ENCODE measurements around the gene DPH2. TPM values are rescaled to one million over a fixed set of nuclear protein-coding genes. Genes with fewer than 3 reads are reported as not detected.

DPH2 gene, protein sequence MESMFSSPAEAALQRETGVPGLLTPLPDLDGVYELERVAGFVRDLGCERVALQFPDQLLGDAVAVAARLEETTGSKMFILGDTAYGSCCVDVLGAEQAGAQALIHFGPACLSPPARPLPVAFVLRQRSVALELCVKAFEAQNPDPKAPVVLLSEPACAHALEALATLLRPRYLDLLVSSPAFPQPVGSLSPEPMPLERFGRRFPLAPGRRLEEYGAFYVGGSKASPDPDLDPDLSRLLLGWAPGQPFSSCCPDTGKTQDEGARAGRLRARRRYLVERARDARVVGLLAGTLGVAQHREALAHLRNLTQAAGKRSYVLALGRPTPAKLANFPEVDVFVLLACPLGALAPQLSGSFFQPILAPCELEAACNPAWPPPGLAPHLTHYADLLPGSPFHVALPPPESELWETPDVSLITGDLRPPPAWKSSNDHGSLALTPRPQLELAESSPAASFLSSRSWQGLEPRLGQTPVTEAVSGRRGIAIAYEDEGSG
- total RNA-seq (10 to 100 TPM in 4 of 5 donors, 1 to 10 TPM in 1; 6.4 to 93.2 (median 26.8) TPM), polyA plus RNA-seq (10 to 100 TPM; 10.2 to 13.7 (median 11.6) TPM)
- long read RNA-seq, donor 1, partial matches to known transcripts = 0 of 1 reads
- long read RNA-seq, donor 1, other reads (novel, unspliced or antisense) = 0 of 1 reads
- long read RNA-seq, donor 2, partial matches to known transcripts = 0 of 4 reads
- long read RNA-seq, donor 2, other reads (novel, unspliced or antisense) = 0 of 4 reads
- long read RNA-seq, donor 3, partial matches to known transcripts = 0 of 3 reads
- long read RNA-seq, donor 3, other reads (novel, unspliced or antisense) = 0 of 3 reads
- long read RNA-seq, donor 4, partial matches to known transcripts = 0 of 1 reads
- long read RNA-seq, donor 4, other reads (novel, unspliced or antisense) = 0 of 1 reads
- long read RNA-seq, donor 5, partial matches to known transcripts = 6 of 9 reads
- long read RNA-seq, donor 5, other reads (novel, unspliced or antisense) = 0 of 9 reads
- long read RNA-seq, donor 6 = 0 reads
- long read RNA-seq, donor 7, partial matches to known transcripts = 0 of 1 reads
- long read RNA-seq, donor 7, other reads (novel, unspliced or antisense) = 0 of 1 reads
- long read RNA-seq, donor 8, partial matches to known transcripts = 5 of 9 reads
- long read RNA-seq, donor 8, other reads (novel, unspliced or antisense) = 0 of 9 reads
- long read RNA-seq, donor 9, partial matches to known transcripts = 7 of 12 reads
- long read RNA-seq, donor 9, other reads (novel, unspliced or antisense) = 0 of 12 reads
- long read RNA-seq, donor 10, partial matches to known transcripts = 0 of 1 reads
- long read RNA-seq, donor 10, other reads (novel, unspliced or antisense) = 0 of 1 reads

DNA sequence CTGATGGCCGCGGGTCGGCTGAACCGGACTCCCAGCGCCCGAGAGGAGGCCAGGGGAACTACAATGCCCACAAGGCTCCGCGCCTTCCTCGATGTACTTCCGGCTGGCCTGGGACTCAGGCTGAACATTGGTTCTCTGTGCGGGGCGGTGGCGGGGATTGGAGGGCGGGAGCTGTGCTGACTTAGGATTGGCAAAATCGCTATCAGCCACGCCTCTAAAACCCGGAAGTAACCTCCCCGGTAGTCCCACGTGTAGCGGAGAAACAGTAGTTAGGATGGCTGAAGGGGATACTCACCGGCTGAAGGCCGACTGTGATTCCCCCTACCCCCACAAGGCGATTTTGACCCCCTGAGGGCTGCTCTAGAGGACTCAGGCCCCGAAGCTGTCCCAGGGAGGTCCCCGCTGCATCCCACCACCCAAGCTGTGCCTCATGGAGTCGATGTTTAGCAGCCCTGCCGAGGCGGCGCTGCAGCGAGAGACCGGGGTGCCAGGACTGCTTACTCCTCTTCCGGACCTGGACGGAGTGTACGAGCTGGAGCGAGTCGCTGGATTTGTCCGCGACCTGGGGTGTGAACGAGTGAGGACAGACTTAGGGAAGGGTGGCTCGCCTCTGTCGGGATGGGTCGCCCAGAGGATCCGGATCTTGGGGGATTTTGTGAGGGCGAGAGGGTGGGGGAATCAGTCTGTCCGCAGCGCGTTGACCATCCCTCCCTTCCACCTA, at the start of gene DPH2:
TSS of gene DPH2 (plus strand) at position 265 of the 721 bp plus-strand sequence. CDS start at position 431, 166 bp downstream.
- TF ChIP-seq POLR2AphosphoS5 (IDR thresholded peaks at IDR 0.05) = peak in 2 of 3 donors; percentile 29 to 35
- TF ChIP-seq POLR2A (IDR thresholded peaks at IDR 0.05) = no peak
- TF ChIP-seq, protein P1, sequence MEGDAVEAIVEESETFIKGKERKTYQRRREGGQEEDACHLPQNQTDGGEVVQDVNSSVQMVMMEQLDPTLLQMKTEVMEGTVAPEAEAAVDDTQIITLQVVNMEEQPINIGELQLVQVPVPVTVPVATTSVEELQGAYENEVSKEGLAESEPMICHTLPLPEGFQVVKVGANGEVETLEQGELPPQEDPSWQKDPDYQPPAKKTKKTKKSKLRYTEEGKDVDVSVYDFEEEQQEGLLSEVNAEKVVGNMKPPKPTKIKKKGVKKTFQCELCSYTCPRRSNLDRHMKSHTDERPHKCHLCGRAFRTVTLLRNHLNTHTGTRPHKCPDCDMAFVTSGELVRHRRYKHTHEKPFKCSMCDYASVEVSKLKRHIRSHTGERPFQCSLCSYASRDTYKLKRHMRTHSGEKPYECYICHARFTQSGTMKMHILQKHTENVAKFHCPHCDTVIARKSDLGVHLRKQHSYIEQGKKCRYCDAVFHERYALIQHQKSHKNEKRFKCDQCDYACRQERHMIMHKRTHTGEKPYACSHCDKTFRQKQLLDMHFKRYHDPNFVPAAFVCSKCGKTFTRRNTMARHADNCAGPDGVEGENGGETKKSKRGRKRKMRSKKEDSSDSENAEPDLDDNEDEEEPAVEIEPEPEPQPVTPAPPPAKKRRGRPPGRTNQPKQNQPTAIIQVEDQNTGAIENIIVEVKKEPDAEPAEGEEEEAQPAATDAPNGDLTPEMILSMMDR (IDR thresholded peaks at IDR 0.05) = peak in 3 of 7 experiments; percentile 3 to 41 (median 38)
- Histone ChIP-seq H3K9me3 (no peaks in the 10 kb centered on the region), H3K36me3 (peaks cover 3 to 48% (median 40%) of the 10 kb centered on the region in 4 donors), H3K4me1 (peaks cover 15 to 36% (median 28%) of the 10 kb centered on the region in 4 donors), H3K27ac (peak within 1 kb of the TSS in 3 of 5 donors; percentile 32 to 75 (median 54)), H3K4me3 (peak within 1 kb of the TSS; percentile 81 to 99 (median 93)), H3K27me3 (no peaks in the 10 kb centered on the region)
- peak; percentile 97 to 99 for DNase-seq
- intact Hi-C loops (cut with DNase I; ENCODE audit: low total_unique reads) = no loop called here
- WGBS, 5 donors = 0 to 2% (median 1%) methylated on average over 36 to 47 of the region's 47 CpGs

DNA sequence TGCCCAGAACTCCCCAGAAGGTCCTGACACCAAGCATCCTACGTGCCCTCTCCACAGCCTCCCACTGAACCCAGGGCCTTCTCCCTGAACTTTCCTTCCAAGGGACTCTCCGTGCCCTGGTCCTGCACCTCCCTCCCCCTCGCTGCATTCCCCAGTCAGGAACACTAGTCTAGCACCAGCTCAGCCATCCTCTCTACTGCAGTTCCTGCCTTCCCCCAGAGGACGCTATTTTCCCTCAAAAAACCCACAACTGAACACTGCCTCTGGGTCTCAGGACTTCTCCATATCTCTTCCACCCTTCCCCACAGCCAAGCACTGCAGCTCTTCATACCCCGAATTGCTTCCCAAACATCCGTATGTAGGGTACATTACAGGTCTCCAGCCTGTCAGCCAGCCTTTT, 48.8 kb upstream of the DPH2 start:
- no peak overlapping the region for H3K4me3 ChIP-seq

DNA sequence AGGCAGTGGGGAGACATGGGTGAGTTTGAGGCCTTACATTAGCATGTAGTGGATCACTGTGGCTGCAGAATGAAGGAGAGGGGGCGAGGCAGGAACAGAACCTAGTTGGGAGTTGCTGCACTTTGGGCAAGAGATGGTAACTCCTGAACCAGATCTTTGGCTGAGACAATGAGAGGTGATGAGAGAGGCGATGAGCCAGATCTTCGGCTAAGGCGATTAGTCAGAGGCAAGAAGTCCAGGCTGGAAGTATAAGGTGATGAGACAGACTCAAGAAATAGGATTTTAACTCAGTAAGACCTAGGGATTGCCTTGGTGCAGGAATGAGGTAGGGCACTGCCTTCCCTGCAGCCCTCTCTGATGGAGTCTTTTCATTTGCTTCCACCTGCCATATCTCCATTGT, 45.3 kb upstream of the DPH2 start:
- Histone ChIP-seq H3K4me1 (no peaks in the 10 kb centered on the region), H3K36me3 (peaks cover 0 to 27% (median 11%) of the 10 kb centered on the region in 4 donors), H3K27me3 (no peaks in the 10 kb centered on the region), H3K27ac (no peak overlapping the region), H3K4me3 (no peak overlapping the region), H3K9me3 (no peaks in the 10 kb centered on the region)
- DNase-seq = no peak
- intact Hi-C loops (cut with DNase I; ENCODE audit: low total_unique reads) = no loop called here
- 83 to 99% (median 89%) methylated on average over 4 of the region's 4 CpGs for WGBS, 5 donors
- TF ChIP-seq POLR2A (IDR thresholded peaks at IDR 0.05) (no peak), EP300 (IDR thresholded peaks at IDR 0.05) (no peak), POLR2AphosphoS5 (IDR thresholded peaks at IDR 0.05) (no peak)
- TF ChIP-seq, protein P1 (IDR thresholded peaks at IDR 0.05) = no peak

More for the DNA sequence above, 48.8 kb upstream of the DPH2 start:
- no peak for TF ChIP-seq EP300 (IDR thresholded peaks at IDR 0.05)
- no peak for TF ChIP-seq POLR2AphosphoS5 (IDR thresholded peaks at IDR 0.05)
- TF ChIP-seq, protein P1 (IDR thresholded peaks at IDR 0.05) = no peak
- TF ChIP-seq POLR2A (IDR thresholded peaks at IDR 0.05) = no peak
- H3K27me3 ChIP-seq = no peaks in the 10 kb centered on the region
- H3K9me3 ChIP-seq = no peaks in the 10 kb centered on the region
- 83 to 92% (median 92%) methylated on average over 5 to 6 of the region's 6 CpGs for WGBS, 5 donors
- H3K27ac ChIP-seq = no peak overlapping the region
- DNase-seq = no peak
- H3K36me3 ChIP-seq = peaks cover 0 to 23% (median 8%) of the 10 kb centered on the region in 4 donors
- intact Hi-C loops (cut with DNase I; ENCODE audit: low total_unique reads) = no loop called here
- H3K4me1 ChIP-seq = no peaks in the 10 kb centered on the region
